Measurements from ENCODE around the gene CEACAM1. TPM values are rescaled to one million over a fixed set of nuclear protein-coding genes. Genes with fewer than 3 reads are reported as not detected.
"Not testable (repeated sequence)": the region's sequence is repeated elsewhere in the genome, so short reads cannot be mapped to it uniquely, and the experiment has no call there.

CEACAM1 gene
- polyA plus RNA-seq, 1 donor from 2014 or later, result 0.12 TPM

DNA sequence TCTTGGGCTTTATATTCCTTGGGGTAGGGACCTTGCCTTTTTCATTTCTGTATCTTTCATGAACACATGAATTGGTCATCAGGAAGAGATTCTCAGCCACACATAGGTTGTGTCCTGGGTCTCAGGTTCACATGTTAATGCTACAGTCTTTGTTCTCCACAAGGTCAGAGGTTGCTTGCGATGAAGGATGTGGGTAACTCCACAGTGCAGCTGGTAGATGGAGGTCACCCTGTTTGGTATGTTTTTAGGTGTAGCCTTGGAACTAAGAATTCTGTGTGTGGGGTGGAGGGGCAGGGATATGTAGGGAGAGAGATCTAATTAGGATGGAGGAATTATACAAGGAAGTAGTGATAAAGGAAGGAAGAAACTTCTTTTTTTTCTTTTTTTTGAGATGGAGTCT, 23.2 kb downstream of the CEACAM1 start:
- H3K4me2 ChIP-seq (ENCODE audit: low read length), result no peak overlapping the region
- no peak overlapping the region for H2AFZ ChIP-seq (ENCODE audit: low read depth, low read length)
- H3K4me3 ChIP-seq (ENCODE audit: low read length), result no peak overlapping the region
- no peaks in the 10 kb centered on the region for H3F3A ChIP-seq (ENCODE audit: insufficient read depth, low read length, poor library complexity, severe bottlenecking)
- no peaks in the 10 kb centered on the region for H3K79me2 ChIP-seq (replicated peaks; ENCODE audit: insufficient read depth, low read length)
- no peak overlapping the region for H3K27ac ChIP-seq (ENCODE audit: low read length)
- no peaks in the 10 kb centered on the region for H3K27me3 ChIP-seq (ENCODE audit: insufficient read depth, low read depth, low read length)
- no peaks in the 10 kb centered on the region for H4K20me1 ChIP-seq (ENCODE audit: insufficient read depth)
- TF ChIP-seq EP300 (conservative IDR thresholded peaks at IDR 0.05; ENCODE audit: poor library complexity, severe bottlenecking) (no peak), POLR2AphosphoS5 (IDR thresholded peaks at IDR 0.05) (no peak), TAF1 (IDR thresholded peaks at IDR 0.05; ENCODE audit: low read depth) (no peak), EZH2 (IDR thresholded peaks at IDR 0.05; ENCODE audit: borderline replicate concordance, insufficient read depth, low read length, poor library complexity, severe bottlenecking) (no peak), REST (IDR thresholded peaks at IDR 0.05; ENCODE audit: borderline replicate concordance) (no peak)
- TF ChIP-seq, protein P1, sequence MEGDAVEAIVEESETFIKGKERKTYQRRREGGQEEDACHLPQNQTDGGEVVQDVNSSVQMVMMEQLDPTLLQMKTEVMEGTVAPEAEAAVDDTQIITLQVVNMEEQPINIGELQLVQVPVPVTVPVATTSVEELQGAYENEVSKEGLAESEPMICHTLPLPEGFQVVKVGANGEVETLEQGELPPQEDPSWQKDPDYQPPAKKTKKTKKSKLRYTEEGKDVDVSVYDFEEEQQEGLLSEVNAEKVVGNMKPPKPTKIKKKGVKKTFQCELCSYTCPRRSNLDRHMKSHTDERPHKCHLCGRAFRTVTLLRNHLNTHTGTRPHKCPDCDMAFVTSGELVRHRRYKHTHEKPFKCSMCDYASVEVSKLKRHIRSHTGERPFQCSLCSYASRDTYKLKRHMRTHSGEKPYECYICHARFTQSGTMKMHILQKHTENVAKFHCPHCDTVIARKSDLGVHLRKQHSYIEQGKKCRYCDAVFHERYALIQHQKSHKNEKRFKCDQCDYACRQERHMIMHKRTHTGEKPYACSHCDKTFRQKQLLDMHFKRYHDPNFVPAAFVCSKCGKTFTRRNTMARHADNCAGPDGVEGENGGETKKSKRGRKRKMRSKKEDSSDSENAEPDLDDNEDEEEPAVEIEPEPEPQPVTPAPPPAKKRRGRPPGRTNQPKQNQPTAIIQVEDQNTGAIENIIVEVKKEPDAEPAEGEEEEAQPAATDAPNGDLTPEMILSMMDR (IDR thresholded peaks at IDR 0.05; ENCODE audit: poor library complexity, severe bottlenecking), result no peak
- H3K9ac ChIP-seq (ENCODE audit: low read length), result no peak overlapping the region
- H3K36me3 ChIP-seq (ENCODE audit: insufficient read depth, low read length), result no peaks in the 10 kb centered on the region
- H3K9me3 ChIP-seq (ENCODE audit: low read length), result no peaks in the 10 kb centered on the region
- no peaks in the 10 kb centered on the region for H3K9me2 ChIP-seq (ENCODE audit: insufficient read depth, low read length)

GRCh38 chr19:42501733-42502132, 26.5 kb downstream of the CEACAM1 start:
- Histone ChIP-seq H3K4me2 (ENCODE audit: low read length) (no peak overlapping the region), H3K9ac (ENCODE audit: low read length) (no peak overlapping the region), H4K20me1 (ENCODE audit: insufficient read depth) (no peaks in the 10 kb centered on the region), H3K36me3 (ENCODE audit: insufficient read depth, low read length) (no peaks in the 10 kb centered on the region), H3K4me3 (ENCODE audit: low read length) (no peak overlapping the region), H3K9me3 (ENCODE audit: low read length) (no peaks in the 10 kb centered on the region), H3F3A (ENCODE audit: insufficient read depth, low read length, poor library complexity, severe bottlenecking) (no peaks in the 10 kb centered on the region), H3K9me2 (ENCODE audit: insufficient read depth, low read length) (no peaks in the 10 kb centered on the region), H3K27ac (ENCODE audit: low read length) (no peak overlapping the region), H2AFZ (ENCODE audit: low read depth, low read length) (no peak overlapping the region), H3K27me3 (ENCODE audit: insufficient read depth, low read depth, low read length) (no peaks in the 10 kb centered on the region), H3K79me2 (replicated peaks; ENCODE audit: insufficient read depth, low read length) (no peaks in the 10 kb centered on the region)
- TF ChIP-seq TAF1 (IDR thresholded peaks at IDR 0.05; ENCODE audit: low read depth), result no peak
- TF ChIP-seq RAD21 (conservative IDR thresholded peaks at IDR 0.05), result no peak
- TF ChIP-seq REST (IDR thresholded peaks at IDR 0.05; ENCODE audit: borderline replicate concordance), result no peak
- TF ChIP-seq MXI1 (conservative IDR thresholded peaks at IDR 0.05; ENCODE audit: poor library complexity, severe bottlenecking), result no peak
- TF ChIP-seq SMC3 (conservative IDR thresholded peaks at IDR 0.05; ENCODE audit: poor library complexity), result no peak
- TF ChIP-seq, protein P1 (IDR thresholded peaks at IDR 0.05; ENCODE audit: poor library complexity, severe bottlenecking), result no peak
- TF ChIP-seq POLR2AphosphoS5 (IDR thresholded peaks at IDR 0.05), result no peak
- TF ChIP-seq EZH2 (IDR thresholded peaks at IDR 0.05; ENCODE audit: borderline replicate concordance, insufficient read depth, low read length, poor library complexity, severe bottlenecking), result no peak
- no peak for TF ChIP-seq EP300 (conservative IDR thresholded peaks at IDR 0.05; ENCODE audit: poor library complexity, severe bottlenecking)

- H3K79me2 ChIP-seq (replicated peaks; ENCODE audit: insufficient read depth, low read length); H3K9me3 ChIP-seq (ENCODE audit: low read length): not testable (repeated sequence)
Measured at GRCh38 chr19:42501243-42501642, 27.0 kb downstream of the CEACAM1 start.

More at GRCh38 chr19:42501243-42501642, 27.0 kb downstream of the CEACAM1 start:
- H2AFZ ChIP-seq (ENCODE audit: low read depth, low read length); H3K4me3 ChIP-seq (ENCODE audit: low read length); H3K27me3 ChIP-seq (ENCODE audit: insufficient read depth, low read depth, low read length); H3K9ac ChIP-seq (ENCODE audit: low read length); H3K36me3 ChIP-seq (ENCODE audit: insufficient read depth, low read length); H4K20me1 ChIP-seq (ENCODE audit: insufficient read depth); H3F3A ChIP-seq (ENCODE audit: insufficient read depth, low read length, poor library complexity, severe bottlenecking); H3K27ac ChIP-seq (ENCODE audit: low read length); H3K4me2 ChIP-seq (ENCODE audit: low read length); H3K9me2 ChIP-seq (ENCODE audit: insufficient read depth, low read length): not testable (repeated sequence)
